ENCODE measurements around the gene TIMM10B.

The TIMM10B gene

GRCh38 chr11:6481012-6481923 is at the start of gene TIMM10B, which contains the start of gene ARFIP2:
Gene TIMM10B (plus strand): TSS chr11:6481501. CDS start chr11:6481517, 16 bp downstream.
Gene ARFIP2 (minus strand): TSS chr11:6481331. CDS start chr11:6480421, 910 bp downstream.
- DNase-seq (ENCODE audit: low read depth) = peak; percentile 94

DNA sequence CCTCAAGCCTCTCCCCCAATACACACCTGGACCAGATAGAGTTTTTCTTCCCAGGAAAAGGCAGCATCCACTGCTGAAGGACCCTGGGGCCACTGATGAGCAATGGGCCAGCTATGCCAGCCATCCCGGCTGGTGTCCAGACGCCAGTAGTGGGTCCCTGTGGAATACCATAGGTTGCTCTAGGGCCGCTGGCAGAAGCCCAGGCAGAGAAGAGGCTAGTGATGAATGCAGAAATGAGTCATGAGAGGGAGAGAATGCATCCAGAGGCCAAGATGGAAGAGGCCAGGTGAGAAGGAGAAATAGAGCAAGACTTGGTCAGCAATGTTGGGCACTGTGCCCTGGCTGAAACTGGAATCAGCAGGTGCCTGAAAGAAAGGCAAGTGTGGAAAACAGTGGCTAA is 49.4 kb upstream of the TIMM10B start:
- no peak for DNase-seq (ENCODE audit: low read depth)

GRCh38 chr11:6433998-6434660 is 47.2 kb upstream of the TIMM10B start:
- no peak for DNase-seq (ENCODE audit: low read depth)

DNA sequence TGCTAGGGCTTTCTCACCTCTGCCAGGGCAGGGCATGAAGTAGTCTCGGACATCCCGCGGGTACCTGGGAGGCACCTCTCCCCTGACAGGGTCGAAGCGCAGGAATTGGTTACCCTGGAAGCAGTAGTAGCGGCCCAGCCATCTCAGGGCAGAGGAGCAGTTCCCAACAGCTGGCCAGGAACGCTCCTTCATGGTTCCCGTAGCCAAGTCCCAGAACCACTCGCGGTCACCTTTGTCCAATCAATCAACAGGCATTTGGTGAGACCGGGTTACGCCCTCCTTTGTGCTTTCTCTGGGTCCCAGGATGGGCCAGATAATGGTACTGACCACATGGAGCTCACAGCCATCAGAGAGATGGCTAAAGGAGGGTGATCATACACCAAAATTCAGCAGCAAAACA is 43.9 kb upstream of the TIMM10B start:
- no peak for DNase-seq (ENCODE audit: low read depth)

GRCh38 chr11:6437993-6438392 is 43.3 kb upstream of the TIMM10B start:
- DNase-seq (ENCODE audit: low read depth) = no peak

DNA sequence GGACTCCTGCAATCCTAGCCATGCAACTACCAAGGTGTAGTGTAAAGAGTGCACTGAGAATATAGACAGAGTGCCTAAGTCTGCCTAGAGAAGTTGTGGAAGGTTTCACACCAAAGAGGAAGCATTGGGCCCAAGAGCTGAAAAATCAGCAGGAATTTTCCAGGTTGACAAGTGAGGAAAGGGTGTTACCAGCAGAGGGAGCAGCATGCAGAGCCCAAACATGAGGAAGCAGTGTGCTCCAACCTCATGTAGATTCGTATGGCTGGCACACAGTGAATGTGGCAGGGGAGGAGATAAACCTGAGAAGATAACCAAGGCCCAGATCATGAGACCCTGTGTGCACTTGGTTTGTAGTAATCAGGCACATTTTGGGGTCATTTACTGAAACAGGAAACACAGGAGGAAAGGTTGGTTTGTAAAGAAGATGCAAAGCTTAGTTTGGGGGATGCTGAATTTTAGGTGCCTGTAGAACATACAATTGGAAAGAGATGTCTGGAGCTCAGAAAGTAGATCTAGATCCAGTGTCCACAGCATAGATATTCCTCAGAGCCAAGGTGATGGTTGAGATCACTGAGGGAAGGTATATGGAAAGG is 42.2 kb upstream of the TIMM10B start:
- no peak for DNase-seq (ENCODE audit: low read depth)

GRCh38 chr11:6440906-6441358 is 40.4 kb upstream of the TIMM10B start, which contains the start of gene HPX:
Gene HPX (minus strand): TSS chr11:6440987. CDS start chr11:6440963, 24 bp downstream.
- no peak for DNase-seq (ENCODE audit: low read depth)

DNA sequence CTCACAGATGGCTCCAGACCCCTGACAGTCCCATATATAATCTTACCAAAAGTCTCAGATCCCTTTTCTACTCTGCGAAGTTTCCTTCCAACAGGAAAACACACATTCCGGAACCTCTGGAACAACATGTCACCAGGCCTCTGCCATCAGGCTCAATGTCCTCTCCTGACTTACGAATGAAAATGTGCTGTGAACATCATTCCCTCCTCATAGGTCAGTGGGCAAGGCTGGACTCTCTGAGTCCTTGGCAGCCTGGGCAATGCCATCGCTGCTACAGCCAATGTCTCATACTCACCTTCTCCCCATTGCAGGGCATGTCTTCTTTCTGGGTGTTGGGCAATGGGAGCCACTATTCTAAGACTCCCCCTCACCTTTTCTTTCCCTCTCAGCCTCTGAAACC is 38.9 kb upstream of the TIMM10B start:
- no peak for DNase-seq (ENCODE audit: low read depth)

DNA sequence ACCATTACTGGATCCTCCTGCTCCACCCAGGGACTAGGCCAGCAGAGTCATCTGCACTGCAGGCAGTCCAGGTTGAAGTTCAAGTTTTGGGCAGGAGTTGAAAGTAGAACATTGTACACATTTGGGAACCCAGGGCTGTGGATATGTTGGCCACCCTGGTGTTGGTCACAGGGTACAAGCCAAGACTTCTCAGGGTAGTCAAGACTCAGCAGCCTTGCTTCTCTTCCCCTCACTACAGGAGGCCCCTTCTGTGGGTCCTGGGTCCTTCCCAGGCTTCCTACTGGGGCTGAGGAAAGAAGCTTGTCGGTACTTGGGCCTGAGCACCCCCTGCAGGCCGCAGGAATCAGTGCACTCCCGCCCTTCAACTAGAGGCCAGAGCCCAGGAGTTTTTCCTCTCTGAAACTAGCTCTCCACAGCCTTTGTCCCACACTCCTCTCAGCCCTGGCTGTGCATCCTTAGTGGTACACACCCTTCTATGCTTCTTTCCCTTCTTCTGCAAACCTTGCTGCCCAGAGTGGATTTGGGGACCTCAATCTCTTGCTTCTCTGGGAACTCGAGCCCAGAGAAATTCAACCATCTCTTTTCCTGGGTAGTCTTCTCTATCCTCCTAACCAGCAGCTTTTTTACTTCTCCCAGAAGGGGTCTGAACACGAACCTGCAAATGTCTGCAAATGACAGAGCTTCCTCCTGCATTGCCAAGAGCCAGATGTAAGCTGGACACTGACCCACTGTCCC is 37.9 kb upstream of the TIMM10B start:
- DNase-seq (ENCODE audit: low read depth) = peak; percentile 15

DNA sequence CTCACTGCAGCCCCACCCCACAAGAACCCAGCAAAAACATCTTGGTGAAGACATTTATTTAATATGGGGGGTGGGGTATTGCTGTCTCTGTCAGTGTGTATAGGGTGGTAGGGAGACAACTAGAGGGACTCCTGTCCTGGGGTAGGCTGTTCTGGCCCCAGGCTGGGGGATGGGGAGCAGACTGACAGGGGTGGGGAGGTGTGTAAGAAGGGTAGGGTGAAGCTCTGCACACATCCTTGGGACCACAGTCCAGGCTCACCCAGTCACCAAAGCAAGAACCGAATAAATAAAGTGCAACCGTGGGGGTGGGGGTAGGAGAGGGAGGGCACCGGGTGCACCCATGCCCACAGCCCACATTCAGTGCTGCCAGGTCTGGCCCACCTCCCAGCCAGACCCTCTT is 32.7 kb upstream of the TIMM10B start:
- DNase-seq (ENCODE audit: low read depth) = no peak

DNA sequence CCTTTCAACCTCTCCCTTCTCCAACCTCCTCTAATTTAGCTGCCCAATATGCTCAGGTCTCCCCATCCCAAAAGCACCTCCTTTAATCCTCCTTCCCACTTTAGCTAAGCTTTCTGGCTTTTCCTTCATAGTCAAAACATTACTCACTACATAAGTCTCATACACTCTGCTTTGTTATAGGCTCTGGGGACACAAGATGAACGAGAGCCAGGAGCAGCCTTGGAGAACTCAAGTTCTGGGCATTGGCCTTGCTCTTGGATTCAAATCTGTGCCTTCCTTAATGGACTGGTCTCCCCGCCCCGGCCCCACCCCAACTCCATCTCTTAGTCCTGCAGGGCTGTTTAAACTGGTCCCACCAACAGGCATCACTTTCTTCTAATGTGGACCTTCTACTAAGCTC is 29.1 kb upstream of the TIMM10B start:
- DNase-seq (ENCODE audit: low read depth) = no peak

- no peak for DNase-seq (ENCODE audit: low read depth)
Measured at GRCh38 chr11:6453152-6453551, 28.1 kb upstream of the TIMM10B start.

- DNase-seq (ENCODE audit: low read depth) = no peak
Measured at GRCh38 chr11:6455070-6455469, 26.2 kb upstream of the TIMM10B start.

DNA sequence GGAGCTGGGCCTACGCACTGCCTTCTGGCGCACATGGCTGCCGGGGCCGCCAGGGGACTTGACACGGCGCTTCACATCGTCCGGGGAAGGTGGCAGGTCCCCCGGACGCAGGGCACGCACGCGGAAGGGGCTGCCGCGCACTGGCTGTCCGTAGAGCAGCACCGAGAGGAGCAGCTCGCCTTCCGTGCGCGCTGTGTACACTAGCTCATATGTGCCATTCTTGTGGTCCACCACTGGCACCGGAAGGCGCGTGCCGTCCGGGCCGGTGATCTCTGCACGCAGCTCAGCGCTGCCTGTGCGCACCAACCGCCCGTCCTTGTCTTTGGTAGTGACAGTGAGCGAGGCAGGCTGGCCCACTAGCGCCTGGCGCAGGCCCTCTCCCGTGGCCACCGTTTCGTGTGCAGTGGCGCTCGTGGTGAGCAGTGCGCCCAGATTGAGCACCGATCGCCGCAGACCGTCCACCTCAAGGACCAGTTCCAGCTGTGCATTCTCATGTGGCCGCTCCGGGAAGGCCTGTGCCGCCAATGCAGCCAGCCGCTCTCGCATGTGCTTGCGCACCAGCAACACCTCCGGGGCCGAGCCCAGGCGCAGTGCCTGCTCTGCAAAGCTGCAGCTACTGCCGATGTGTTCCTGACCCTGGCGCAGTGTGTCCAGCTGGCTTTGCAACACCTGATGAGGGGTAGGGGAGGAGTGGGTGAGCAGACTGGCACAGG is 24.8 kb upstream of the TIMM10B start:
- no peak for DNase-seq (ENCODE audit: low read depth)

DNA sequence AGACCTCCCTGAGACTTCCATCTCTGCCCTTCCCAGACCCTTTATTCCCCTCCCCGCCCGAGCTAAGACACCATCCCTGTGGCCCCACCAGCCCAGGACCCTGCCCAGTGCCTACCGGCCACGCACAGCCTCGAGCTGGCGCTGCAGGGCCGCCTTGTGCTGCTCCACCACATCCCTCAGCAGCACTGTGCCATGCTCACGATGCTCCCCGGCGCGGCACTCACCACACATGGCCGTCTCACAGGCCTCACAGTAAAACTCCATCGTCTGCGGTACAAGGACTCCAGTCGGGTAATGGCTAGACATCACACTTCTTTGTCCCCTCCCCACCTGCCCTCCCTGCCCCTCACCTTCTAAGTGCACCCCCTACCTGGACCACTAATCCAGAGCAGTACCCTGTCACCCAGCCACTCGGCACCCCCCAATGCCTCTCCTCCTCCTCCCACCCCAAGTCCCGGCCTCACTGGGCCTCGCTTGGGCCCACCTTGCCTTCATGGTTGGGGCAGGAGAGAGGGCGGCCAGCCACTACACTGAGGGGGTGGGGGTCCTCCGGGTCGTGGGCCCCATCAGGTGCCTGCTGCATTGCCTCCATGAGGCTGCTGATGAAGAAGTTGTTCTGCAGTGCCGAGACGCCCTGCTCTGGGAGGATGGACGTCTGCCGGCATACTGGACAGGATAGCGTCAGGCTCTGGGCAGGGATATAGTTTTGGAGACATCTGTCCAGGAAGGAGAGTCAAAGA is 23.6 kb upstream of the TIMM10B start:
- DNase-seq (ENCODE audit: low read depth) = no peak

DNA sequence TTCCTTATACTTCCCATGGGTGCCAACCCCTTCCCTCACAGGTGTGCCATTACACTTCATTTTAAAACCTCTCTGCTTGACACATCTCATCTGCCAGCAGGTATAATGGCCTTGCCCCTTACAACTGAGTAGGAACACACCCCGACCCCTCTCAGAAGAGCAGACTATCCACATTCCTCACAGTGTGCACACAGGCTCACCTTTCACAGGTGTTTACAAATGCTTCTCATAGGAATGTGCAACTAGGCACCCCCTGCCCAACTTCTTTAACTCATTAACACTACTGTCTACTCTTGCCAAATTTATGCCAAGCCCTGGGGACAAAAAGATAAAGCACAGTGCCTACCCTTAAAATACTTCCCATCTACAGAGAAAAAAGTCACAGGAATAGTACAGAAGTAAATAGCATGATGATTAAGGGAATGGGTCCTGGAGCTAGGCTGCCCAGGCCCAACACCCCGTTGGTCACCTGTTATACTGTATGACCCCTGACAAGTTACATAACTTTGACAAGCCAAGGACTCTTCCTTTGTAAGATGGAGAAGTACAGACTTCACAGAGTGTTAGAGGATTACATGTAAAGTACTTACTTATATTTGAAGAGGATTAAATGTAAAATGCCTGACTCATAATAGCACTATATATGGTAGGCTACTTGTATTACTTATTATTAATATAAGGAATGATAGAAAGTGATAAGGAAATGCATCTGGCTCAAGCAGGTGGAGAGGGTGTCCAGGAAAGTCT is 22.8 kb upstream of the TIMM10B start:
- DNase-seq (ENCODE audit: low read depth) = no peak

GRCh38 chr11:6459099-6459450 is 22.2 kb upstream of the TIMM10B start:
- DNase-seq (ENCODE audit: low read depth) = no peak

- DNase-seq (ENCODE audit: low read depth) = no peak
Measured at GRCh38 chr11:6468712-6469495, 12.4 kb upstream of the TIMM10B start.

- DNase-seq (ENCODE audit: low read depth) = no peak
Measured at GRCh38 chr11:6469599-6469998, 11.7 kb upstream of the TIMM10B start.

Data from stimulated activated CD8-positive, alpha-beta memory T cell treated with anti-CD3 and anti-CD28 coated beads, Interleukin-15, amount 100 ng/mL, for 1 hour (primary cell).